ENCODE results near the gene TOMM40. TPM values are rescaled to one million over a fixed set of nuclear protein-coding genes. Genes with fewer than 3 reads are reported as not detected.

Gene TOMM40
- total and polyA plus RNA-seq, 4 donors = 21.8 to 66.1 (median 48.0) TPM

- H3K27ac ChIP-seq (ENCODE audit: low read depth, low read length) = no peak overlapping the region
Observed at GRCh38 chr19:44943801-44944249, 52.8 kb downstream of the TOMM40 start.

GRCh38 chr19:44947041-44947581, 56.1 kb downstream of the TOMM40 start:
- WGBS (ENCODE audit: insufficient coverage) = 95% methylated on average over 11 of the region's 13 CpGs
- DNase-seq (ENCODE audit: low read depth in 4 of 6, low spot score in 6 of 6) = no peak
- H3K4me3 ChIP-seq (ENCODE audit: low read depth, low read length) = no peak overlapping the region
- peaks cover 33% of the 10 kb centered on the region for H3K36me3 ChIP-seq (ENCODE audit: control insufficient read depth, insufficient read depth, low read length)
- peaks cover 35% of the 10 kb centered on the region for H3K4me1 ChIP-seq (ENCODE audit: control insufficient read depth, insufficient read depth, low read length)
- H3K9me3 ChIP-seq (ENCODE audit: control insufficient read depth, insufficient read depth, low read length) = no peaks in the 10 kb centered on the region
- no peaks in the 10 kb centered on the region for H3K27me3 ChIP-seq (ENCODE audit: control insufficient read depth, insufficient read depth, low read length)
- no peak overlapping the region for H3K27ac ChIP-seq (ENCODE audit: low read depth, low read length)

More at GRCh38 chr19:44943801-44944249, 52.8 kb downstream of the TOMM40 start:
- no peak for DNase-seq (ENCODE audit: low read depth in 4 of 6, low spot score in 6 of 6)
- Histone ChIP-seq H3K27me3 (ENCODE audit: control insufficient read depth, insufficient read depth, low read length) (no peaks in the 10 kb centered on the region), H3K4me3 (ENCODE audit: low read depth, low read length) (no peak overlapping the region), H3K9me3 (ENCODE audit: control insufficient read depth, insufficient read depth, low read length) (no peaks in the 10 kb centered on the region), H3K4me1 (ENCODE audit: control insufficient read depth, insufficient read depth, low read length) (peaks cover 7% of the 10 kb centered on the region), H3K36me3 (ENCODE audit: control insufficient read depth, insufficient read depth, low read length) (peaks cover 16% of the 10 kb centered on the region)
- 80% methylated on average over 10 of the region's 10 CpGs for WGBS (ENCODE audit: insufficient coverage)

- Histone ChIP-seq H3K27me3 (ENCODE audit: control insufficient read depth, insufficient read depth, low read length) (no peaks in the 10 kb centered on the region), H3K36me3 (ENCODE audit: control insufficient read depth, insufficient read depth, low read length) (peaks cover 33% of the 10 kb centered on the region), H3K27ac (ENCODE audit: low read depth, low read length) (no peak overlapping the region), H3K4me1 (ENCODE audit: control insufficient read depth, insufficient read depth, low read length) (peaks cover 41% of the 10 kb centered on the region), H3K4me3 (ENCODE audit: low read depth, low read length) (no peak overlapping the region), H3K9me3 (ENCODE audit: control insufficient read depth, insufficient read depth, low read length) (no peaks in the 10 kb centered on the region)
- no peak for DNase-seq (ENCODE audit: low read depth in 4 of 6, low spot score in 6 of 6)
- WGBS (ENCODE audit: insufficient coverage) = 80% methylated on average over 1 of the region's 5 CpGs
Observed at GRCh38 chr19:44948237-44948636, 57.2 kb downstream of the TOMM40 start.

GRCh38 chr19:44948763-44949374, 57.8 kb downstream of the TOMM40 start:
- Histone ChIP-seq H3K4me3 (ENCODE audit: low read depth, low read length) (no peak overlapping the region), H3K4me1 (ENCODE audit: control insufficient read depth, insufficient read depth, low read length) (peaks cover 47% of the 10 kb centered on the region), H3K9me3 (ENCODE audit: control insufficient read depth, insufficient read depth, low read length) (no peaks in the 10 kb centered on the region), H3K27ac (ENCODE audit: low read depth, low read length) (no peak overlapping the region), H3K36me3 (ENCODE audit: control insufficient read depth, insufficient read depth, low read length) (peaks cover 34% of the 10 kb centered on the region), H3K27me3 (ENCODE audit: control insufficient read depth, insufficient read depth, low read length) (no peaks in the 10 kb centered on the region)
- no peak for DNase-seq (ENCODE audit: low read depth in 4 of 6, low spot score in 6 of 6)
- 93% methylated on average over 4 of the region's 5 CpGs for WGBS (ENCODE audit: insufficient coverage)

- Histone ChIP-seq H3K36me3 (ENCODE audit: control insufficient read depth, insufficient read depth, low read length) (peaks cover 32% of the 10 kb centered on the region), H3K9me3 (ENCODE audit: control insufficient read depth, insufficient read depth, low read length) (no peaks in the 10 kb centered on the region), H3K27ac (ENCODE audit: low read depth, low read length) (peak overlapping the region; percentile 33), H3K4me1 (ENCODE audit: control insufficient read depth, insufficient read depth, low read length) (peaks cover 53% of the 10 kb centered on the region), H3K27me3 (ENCODE audit: control insufficient read depth, insufficient read depth, low read length) (no peaks in the 10 kb centered on the region), H3K4me3 (ENCODE audit: low read depth, low read length) (no peak overlapping the region)
- DNase-seq (ENCODE audit: low read depth in 4 of 6, low spot score in 6 of 6) = no peak
- 60% methylated on average over 1 of the region's 9 CpGs for WGBS (ENCODE audit: insufficient coverage)
Observed at GRCh38 chr19:44949550-44949949, 58.5 kb downstream of the TOMM40 start.

GRCh38 chr19:44951179-44952159, 60.4 kb downstream of the TOMM40 start:
- Histone ChIP-seq H3K36me3 (ENCODE audit: control insufficient read depth, insufficient read depth, low read length) (peaks cover 28% of the 10 kb centered on the region), H3K4me1 (ENCODE audit: control insufficient read depth, insufficient read depth, low read length) (peaks cover 59% of the 10 kb centered on the region), H3K4me3 (ENCODE audit: low read depth, low read length) (no peak overlapping the region), H3K27ac (ENCODE audit: low read depth, low read length) (peak overlapping the region; percentile 89), H3K27me3 (ENCODE audit: control insufficient read depth, insufficient read depth, low read length) (no peaks in the 10 kb centered on the region), H3K9me3 (ENCODE audit: control insufficient read depth, insufficient read depth, low read length) (no peaks in the 10 kb centered on the region)
- peak; percentile 49 to 95 (median 74) for DNase-seq (ENCODE audit: low read depth in 4 of 6, low spot score in 6 of 6)
- WGBS (ENCODE audit: insufficient coverage) = 50% methylated on average over 12 of the region's 13 CpGs

Other genes with a start within 250 kb of the TOMM40 start
- gene PVR, start 247.3 kb upstream of the TOMM40 start, total RNA-seq = 10 to 100 TPM; 25.3 to 29.8 TPM
- 10 to 100 TPM; 25.7 to 26.3 TPM for gene PVR, start 247.3 kb upstream of the TOMM40 start, polyA plus RNA-seq (ENCODE audit: insufficient read length in 2 of 2)
- gene CEACAM19, start 219.8 kb upstream of the TOMM40 start, total RNA-seq = 1 to 10 TPM in 1 of 2 donors, under 1 TPM in 1; 0.79 to 4.1 TPM
- 10 to 100 TPM in 1 of 2 donors, 1 to 10 TPM in 1; 9.9 to 21.5 TPM for gene CEACAM19, start 219.8 kb upstream of the TOMM40 start, polyA plus RNA-seq (ENCODE audit: insufficient read length in 2 of 2)
- gene CEACAM16, start 192.1 kb upstream of the TOMM40 start, total RNA-seq = not detected
- gene CEACAM16, start 192.1 kb upstream of the TOMM40 start, polyA plus RNA-seq (ENCODE audit: insufficient read length in 2 of 2) = not detected
- 1 to 10 TPM; 1.6 to 2.2 TPM for gene BCL3, start 142.5 kb upstream of the TOMM40 start, total RNA-seq
- 1 to 10 TPM; 7.3 to 9.6 TPM for gene BCL3, start 142.5 kb upstream of the TOMM40 start, polyA plus RNA-seq (ENCODE audit: insufficient read length in 2 of 2)
- gene CBLC, start 113.4 kb upstream of the TOMM40 start, total RNA-seq = not detected
- under 1 TPM; 0.25 to 0.44 TPM for gene CBLC, start 113.4 kb upstream of the TOMM40 start, polyA plus RNA-seq (ENCODE audit: insufficient read length in 2 of 2)
- gene BCAM, start 82.2 kb upstream of the TOMM40 start, total RNA-seq = 10 to 100 TPM; 24.1 to 34.3 TPM
- 10 to 100 TPM; 30.1 to 43.8 TPM for gene BCAM, start 82.2 kb upstream of the TOMM40 start, polyA plus RNA-seq (ENCODE audit: insufficient read length in 2 of 2)
- 10 to 100 TPM; 29.8 to 85.0 TPM for gene NECTIN2, start 45.0 kb upstream of the TOMM40 start, total RNA-seq
- 10 to 100 TPM; 63.3 to 78.3 TPM for gene NECTIN2, start 45.0 kb upstream of the TOMM40 start, polyA plus RNA-seq (ENCODE audit: insufficient read length in 2 of 2)
- 100 to 1,000 TPM; 317 to 945 TPM for gene APOE, start 14.5 kb downstream of the TOMM40 start, total RNA-seq
- gene APOE, start 14.5 kb downstream of the TOMM40 start, polyA plus RNA-seq (ENCODE audit: insufficient read length in 2 of 2) = 100 to 1,000 TPM; 735 to 762 TPM
- 10 to 100 TPM; 28.3 to 93.9 TPM for gene APOC1, start 23.4 kb downstream of the TOMM40 start, total RNA-seq
- gene APOC1, start 23.4 kb downstream of the TOMM40 start, polyA plus RNA-seq (ENCODE audit: insufficient read length in 2 of 2) = 100 to 1,000 TPM; 101 to 103 TPM
- gene APOC4, start 51.0 kb downstream of the TOMM40 start, total RNA-seq = under 1 TPM in 1 of 2 donors, not detected in 1; 0.22 TPM
- gene APOC4, start 51.0 kb downstream of the TOMM40 start, polyA plus RNA-seq (ENCODE audit: insufficient read length in 2 of 2) = not detected
- 10 to 100 TPM; 10.1 to 14.8 TPM for gene APOC2, start 54.8 kb downstream of the TOMM40 start, total RNA-seq
- gene APOC2, start 54.8 kb downstream of the TOMM40 start, polyA plus RNA-seq (ENCODE audit: insufficient read length in 2 of 2) = 10 to 100 TPM; 26.9 to 35.8 TPM
- gene CLPTM1, start 64.1 kb downstream of the TOMM40 start, total RNA-seq = 10 to 100 TPM; 53.9 to 64.3 TPM
- gene CLPTM1, start 64.1 kb downstream of the TOMM40 start, polyA plus RNA-seq (ENCODE audit: insufficient read length in 2 of 2) = 100 to 1,000 TPM; 157 to 158 TPM
- 1 to 10 TPM; 2.4 to 2.9 TPM for gene RELB, start 110.2 kb downstream of the TOMM40 start, total RNA-seq
- 1 to 10 TPM; 3.9 to 4.0 TPM for gene RELB, start 110.2 kb downstream of the TOMM40 start, polyA plus RNA-seq (ENCODE audit: insufficient read length in 2 of 2)
- gene CLASRP, start 147.8 kb downstream of the TOMM40 start, total RNA-seq = 10 to 100 TPM; 11.6 to 35.0 TPM
- gene CLASRP, start 147.8 kb downstream of the TOMM40 start, polyA plus RNA-seq (ENCODE audit: insufficient read length in 2 of 2) = 10 to 100 TPM; 60.6 to 97.3 TPM
- under 1 TPM; 0.22 to 0.69 TPM for gene ZNF296, start 185.2 kb downstream of the TOMM40 start, total RNA-seq
- 1 to 10 TPM; 2.7 to 3.4 TPM for gene ZNF296, start 185.2 kb downstream of the TOMM40 start, polyA plus RNA-seq (ENCODE audit: insufficient read length in 2 of 2)
- gene GEMIN7, start 188.0 kb downstream of the TOMM40 start, total RNA-seq = 10 to 100 TPM; 14.4 to 15.4 TPM
- 10 to 100 TPM; 24.0 to 27.4 TPM for gene GEMIN7, start 188.0 kb downstream of the TOMM40 start, polyA plus RNA-seq (ENCODE audit: insufficient read length in 2 of 2)
- gene PPP1R37, start 201.9 kb downstream of the TOMM40 start, total RNA-seq = 10 to 100 TPM; 14.4 to 25.8 TPM
- 10 to 100 TPM; 37.2 to 39.6 TPM for gene PPP1R37, start 201.9 kb downstream of the TOMM40 start, polyA plus RNA-seq (ENCODE audit: insufficient read length in 2 of 2)